HG03457 (cell line): ENCODE data around the gene TNS2.

ENCODE experiments used
- ATAC-seq: cut with Tn5 transposase; IDR thresholded peaks from one replicate; pipeline ENCODE4 v1.9.1; 2021; ENCODE audit warnings: moderate number of reproducible peaks; ENCODE audit not compliant: unreplicated experiment

Gene TNS2

GRCh38 chr12:53044052-53044581 lies 5.7 kb upstream of the TNS2 start:
- ATAC-seq: no peak

- ATAC-seq: no peak
These were observed 4.8 kb upstream of the TNS2 start for GRCh38 chr12:53044896-53045695.

GRCh38 chr12:53045696-53046045 lies 4.2 kb upstream of the TNS2 start:
- ATAC-seq: no peak

- ATAC-seq: peak; percentile 27
These were observed 3.1 kb upstream of the TNS2 start for GRCh38 chr12:53046655-53047220.

GRCh38 chr12:53047221-53048032 lies 2.4 kb upstream of the TNS2 start:
- ATAC-seq: peak; percentile 38

- no peak for ATAC-seq
These were observed 1.7 kb upstream of the TNS2 start for GRCh38 chr12:53048033-53048779.

- no peak for ATAC-seq
These were observed 974 bp upstream of the TNS2 start for GRCh38 chr12:53048780-53049401.

GRCh38 chr12:53050426-53051057 lies 677 bp downstream of the TNS2 start:
- no peak for ATAC-seq

- no peak for ATAC-seq
These were observed 1.4 kb downstream of the TNS2 start for GRCh38 chr12:53051058-53051880.

GRCh38 chr12:53051881-53052412 lies 2.1 kb downstream of the TNS2 start:
- no peak for ATAC-seq

GRCh38 chr12:53052419-53053217 lies 2.8 kb downstream of the TNS2 start:
- ATAC-seq: no peak

GRCh38 chr12:53053218-53054111 lies 3.6 kb downstream of the TNS2 start:
- no peak for ATAC-seq

- ATAC-seq: peak; percentile 82
These were observed 4.4 kb downstream of the TNS2 start for GRCh38 chr12:53054112-53054878.

- ATAC-seq: no peak
These were observed 5.8 kb downstream of the TNS2 start for GRCh38 chr12:53055471-53056266.

GRCh38 chr12:53056296-53056695 lies 6.4 kb downstream of the TNS2 start:
- ATAC-seq: no peak

- ATAC-seq: no peak
These were observed 7.0 kb downstream of the TNS2 start for GRCh38 chr12:53056901-53057300.
